ENCODE data around the gene DMD. TPM values are rescaled to one million over a fixed set of nuclear protein-coding genes. Genes with fewer than 3 reads are reported as not detected.

Gene DMD
- total RNA-seq, 4 donors from 2014 or later: 18.7 to 69.5 (median 38.5) TPM

DNA sequence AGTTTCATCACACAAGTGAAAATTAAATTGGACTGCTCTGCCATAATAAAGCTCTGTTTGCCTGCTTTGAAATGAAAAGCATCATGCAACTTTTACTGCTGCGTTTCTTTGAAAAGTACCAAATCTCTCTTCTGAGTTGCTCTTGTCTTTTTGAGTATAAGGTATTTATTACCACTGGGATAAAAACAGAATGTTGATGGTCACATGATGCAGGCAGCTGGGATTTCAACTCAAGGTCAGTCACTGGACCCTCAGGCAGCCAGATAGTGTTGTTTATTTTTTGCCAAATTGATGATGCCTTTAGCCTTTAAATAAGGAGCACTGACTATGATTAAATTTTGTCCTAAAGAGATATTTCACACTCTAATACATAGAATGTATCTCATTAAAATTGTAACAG is 32.7 kb downstream of the DMD start:
- DNase-seq (ENCODE audit: low spot score in 2 of 2): no peak
- Histone ChIP-seq H3K36me3 (no peaks in the 10 kb centered on the region), H3K9me3 (no peaks in the 10 kb centered on the region), H3K4me3 (no peak overlapping the region), H3K4me1 (no peaks in the 10 kb centered on the region), H3K27ac (no peak overlapping the region), H3K27me3 (no peaks in the 10 kb centered on the region)
- TF ChIP-seq EP300 (IDR thresholded peaks at IDR 0.05) (no peak), POLR2A (IDR thresholded peaks at IDR 0.05) (no peak), POLR2AphosphoS5 (IDR thresholded peaks at IDR 0.05) (no peak)
- TF ChIP-seq, protein P1, sequence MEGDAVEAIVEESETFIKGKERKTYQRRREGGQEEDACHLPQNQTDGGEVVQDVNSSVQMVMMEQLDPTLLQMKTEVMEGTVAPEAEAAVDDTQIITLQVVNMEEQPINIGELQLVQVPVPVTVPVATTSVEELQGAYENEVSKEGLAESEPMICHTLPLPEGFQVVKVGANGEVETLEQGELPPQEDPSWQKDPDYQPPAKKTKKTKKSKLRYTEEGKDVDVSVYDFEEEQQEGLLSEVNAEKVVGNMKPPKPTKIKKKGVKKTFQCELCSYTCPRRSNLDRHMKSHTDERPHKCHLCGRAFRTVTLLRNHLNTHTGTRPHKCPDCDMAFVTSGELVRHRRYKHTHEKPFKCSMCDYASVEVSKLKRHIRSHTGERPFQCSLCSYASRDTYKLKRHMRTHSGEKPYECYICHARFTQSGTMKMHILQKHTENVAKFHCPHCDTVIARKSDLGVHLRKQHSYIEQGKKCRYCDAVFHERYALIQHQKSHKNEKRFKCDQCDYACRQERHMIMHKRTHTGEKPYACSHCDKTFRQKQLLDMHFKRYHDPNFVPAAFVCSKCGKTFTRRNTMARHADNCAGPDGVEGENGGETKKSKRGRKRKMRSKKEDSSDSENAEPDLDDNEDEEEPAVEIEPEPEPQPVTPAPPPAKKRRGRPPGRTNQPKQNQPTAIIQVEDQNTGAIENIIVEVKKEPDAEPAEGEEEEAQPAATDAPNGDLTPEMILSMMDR (IDR thresholded peaks at IDR 0.05): no peak
- 71% methylated on average over 1 of the region's 1 CpG for WGBS

DNA sequence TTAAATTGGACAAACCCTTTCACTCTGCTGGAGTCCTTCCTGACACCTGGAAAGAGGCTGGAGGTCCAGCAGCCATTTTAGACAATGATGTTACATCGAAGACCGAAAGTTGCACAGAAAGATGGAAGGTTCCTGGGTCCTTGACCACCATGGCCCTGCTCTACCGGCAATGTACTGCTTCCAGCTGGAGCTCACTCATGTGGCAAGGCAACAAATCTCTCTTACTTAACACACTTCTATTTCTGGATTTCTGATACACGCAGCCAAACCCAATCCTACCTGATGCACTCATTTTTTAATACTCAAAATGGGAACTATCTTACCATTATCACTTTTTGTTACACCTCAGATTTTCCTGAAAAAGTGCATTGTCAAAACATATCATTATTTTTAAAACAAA is 33.1 kb downstream of the DMD start:
- no peak for DNase-seq (ENCODE audit: low spot score in 2 of 2)
- H3K9me3 ChIP-seq: no peaks in the 10 kb centered on the region
- TF ChIP-seq EP300 (IDR thresholded peaks at IDR 0.05) (no peak), POLR2A (IDR thresholded peaks at IDR 0.05) (no peak), POLR2AphosphoS5 (IDR thresholded peaks at IDR 0.05) (no peak)
- TF ChIP-seq, protein P1 (IDR thresholded peaks at IDR 0.05): no peak
- 91% methylated on average over 4 of the region's 4 CpGs for WGBS
- H3K4me3 ChIP-seq: no peak overlapping the region
- no peak overlapping the region for H3K27ac ChIP-seq
- H3K4me1 ChIP-seq: no peaks in the 10 kb centered on the region
- H3K36me3 ChIP-seq: no peaks in the 10 kb centered on the region
- no peaks in the 10 kb centered on the region for H3K27me3 ChIP-seq

DNA sequence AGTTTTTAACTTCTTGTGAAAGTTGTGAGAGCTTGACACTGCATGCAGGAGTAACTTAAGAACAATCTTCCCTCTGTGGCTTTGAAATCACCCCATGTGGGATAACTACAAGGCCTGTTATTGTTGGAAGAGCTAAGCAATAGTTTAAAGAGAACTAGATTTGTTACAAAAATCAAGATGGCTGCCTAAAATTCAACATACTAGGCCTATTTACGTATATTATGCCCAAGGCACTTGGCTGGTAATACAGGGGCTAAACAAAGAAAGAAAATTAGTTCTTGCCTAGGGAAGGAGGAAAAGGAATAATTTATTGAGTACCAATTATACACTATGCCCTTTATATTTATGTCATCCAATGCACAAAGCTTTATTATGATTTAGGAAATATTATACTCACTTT is 36.1 kb downstream of the DMD start:
- H3K4me1 ChIP-seq: no peaks in the 10 kb centered on the region
- TF ChIP-seq EP300 (IDR thresholded peaks at IDR 0.05): no peak
- TF ChIP-seq POLR2A (IDR thresholded peaks at IDR 0.05): no peak
- TF ChIP-seq POLR2AphosphoS5 (IDR thresholded peaks at IDR 0.05): no peak
- TF ChIP-seq, protein P1 (IDR thresholded peaks at IDR 0.05): no peak
- no peaks in the 10 kb centered on the region for H3K27me3 ChIP-seq
- no peaks in the 10 kb centered on the region for H3K36me3 ChIP-seq
- DNase-seq (ENCODE audit: low spot score in 2 of 2): no peak
- H3K9me3 ChIP-seq: no peaks in the 10 kb centered on the region
- WGBS: 68% methylated on average over 1 of the region's 1 CpG
- H3K27ac ChIP-seq: no peak overlapping the region
- H3K4me3 ChIP-seq: no peak overlapping the region

DNA sequence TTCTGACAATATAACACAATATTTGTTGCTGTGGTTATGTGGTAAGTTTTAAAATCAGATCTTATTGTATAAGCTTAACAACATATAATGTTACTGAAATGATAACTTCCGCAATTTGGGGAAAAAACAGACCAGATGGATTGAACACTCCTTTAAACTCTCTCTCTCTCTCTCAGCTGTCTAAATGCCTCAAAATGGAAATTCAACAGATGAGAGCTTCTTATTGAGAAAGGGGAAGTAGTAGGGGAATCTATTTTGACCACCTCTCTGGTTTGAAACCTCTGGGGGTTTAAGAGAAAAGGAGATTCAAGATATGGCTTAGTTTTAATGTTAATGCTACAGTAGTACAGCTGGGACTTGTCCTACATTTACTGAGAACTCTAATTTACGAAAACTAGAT is 40.3 kb downstream of the DMD start:
- 79% methylated on average over 2 of the region's 2 CpGs for WGBS
- H3K36me3 ChIP-seq: no peaks in the 10 kb centered on the region
- H3K9me3 ChIP-seq: no peaks in the 10 kb centered on the region
- DNase-seq (ENCODE audit: low spot score in 2 of 2): no peak
- TF ChIP-seq, protein P1 (IDR thresholded peaks at IDR 0.05): no peak
- no peak for TF ChIP-seq POLR2A (IDR thresholded peaks at IDR 0.05)
- TF ChIP-seq POLR2AphosphoS5 (IDR thresholded peaks at IDR 0.05): no peak
- no peak for TF ChIP-seq EP300 (IDR thresholded peaks at IDR 0.05)
- H3K4me1 ChIP-seq: no peaks in the 10 kb centered on the region
- no peak overlapping the region for H3K27ac ChIP-seq
- H3K4me3 ChIP-seq: no peak overlapping the region
- no peaks in the 10 kb centered on the region for H3K27me3 ChIP-seq

DNA sequence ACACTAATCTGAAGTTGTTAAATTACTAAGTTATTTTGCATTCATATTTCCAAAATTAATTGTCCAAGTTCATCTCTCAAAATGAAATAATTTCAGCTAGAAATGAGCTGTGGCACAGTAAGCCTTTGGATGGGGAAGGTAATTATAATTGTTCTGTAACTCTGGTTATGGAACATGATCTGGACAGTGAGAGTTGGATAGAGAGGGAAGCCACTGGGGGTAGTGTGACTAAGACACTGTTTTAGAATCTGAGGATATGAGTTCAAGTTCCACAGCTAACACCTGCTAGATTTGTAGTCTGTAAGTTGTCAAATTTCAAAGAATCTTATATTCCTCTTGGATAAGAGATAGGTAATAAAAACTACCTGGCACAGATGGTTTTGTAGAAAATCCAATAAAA is 49.5 kb downstream of the DMD start:
- Histone ChIP-seq H3K4me1 (no peaks in the 10 kb centered on the region), H3K4me3 (no peak overlapping the region), H3K9me3 (no peaks in the 10 kb centered on the region), H3K27ac (no peak overlapping the region), H3K36me3 (no peaks in the 10 kb centered on the region), H3K27me3 (no peaks in the 10 kb centered on the region)
- DNase-seq (ENCODE audit: low spot score in 2 of 2): no peak
- TF ChIP-seq POLR2AphosphoS5 (IDR thresholded peaks at IDR 0.05) (no peak), POLR2A (IDR thresholded peaks at IDR 0.05) (no peak), EP300 (IDR thresholded peaks at IDR 0.05) (no peak)
- TF ChIP-seq, protein P1 (IDR thresholded peaks at IDR 0.05): no peak
